ENCODE measurements around the gene ZNF219. TPM values are rescaled to one million over a fixed set of nuclear protein-coding genes. Genes with fewer than 3 reads are reported as not detected.

Gene ZNF219
- total RNA-seq, 1 experiment from 2014 or later = 149 TPM

DNA sequence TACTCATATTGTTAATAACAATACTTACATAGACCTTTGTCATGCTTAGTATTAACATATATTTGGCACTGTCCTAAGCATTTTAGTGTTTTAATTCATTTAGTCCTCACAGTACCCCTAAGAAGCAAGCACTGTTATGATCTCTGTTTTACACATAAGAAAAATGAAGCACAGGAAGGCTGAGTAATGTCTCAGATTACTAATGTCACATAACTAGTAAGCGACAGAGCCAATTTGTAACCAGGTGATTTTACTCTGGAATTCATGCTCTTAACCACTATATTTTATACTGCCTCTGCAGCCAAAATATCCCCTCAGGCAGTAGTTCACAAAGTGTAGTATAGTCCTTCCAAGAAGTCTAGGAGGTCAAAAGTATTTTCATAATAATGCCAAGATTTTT lies 22.7 kb upstream of the ZNF219 start:
- Mint-ChIP-seq H3K9me3 (peaks cover 8% of the 10 kb centered on the region; the same call in 1 of the 2 replicates), H3K36me3 (no peaks in the 10 kb centered on the region), H3K27ac (no peak overlapping the region), H3K4me1 (peaks cover 7% of the 10 kb centered on the region), H3K4me3 (no peak overlapping the region), H3K27me3 (ENCODE audit: low read depth) (peaks cover 5% of the 10 kb centered on the region; the same call in 1 of the 2 replicates)
- ATAC-seq (no peak), DNase-seq (ENCODE audit: low spot score) (no peak)
- POLR2A ChIA-PET = no interaction called here
- TF ChIP-seq ZNF121 (CRISPR knock-in tag; IDR thresholded peaks at IDR 0.05) (no peak), TEAD4 (CRISPR knock-in tag; IDR thresholded peaks at IDR 0.05) (no peak), MYBL2 (CRISPR knock-in tag; IDR thresholded peaks at IDR 0.05) (no peak), OVOL2 (CRISPR knock-in tag; IDR thresholded peaks at IDR 0.05; ENCODE audit: borderline replicate concordance) (no peak), RELA (CRISPR knock-in tag; IDR thresholded peaks at IDR 0.05; ENCODE audit: borderline replicate concordance) (no peak), FOXP1 (CRISPR knock-in tag; IDR thresholded peaks at IDR 0.05; ENCODE audit: borderline replicate concordance) (no peak), ZNF396 (CRISPR knock-in tag; IDR thresholded peaks at IDR 0.05; ENCODE audit: borderline replicate concordance) (no peak), JAZF1 (CRISPR knock-in tag; IDR thresholded peaks at IDR 0.05) (no peak), ESRRA (CRISPR knock-in tag; IDR thresholded peaks at IDR 0.05; ENCODE audit: borderline replicate concordance) (no peak)
- TF ChIP-seq, protein P1, sequence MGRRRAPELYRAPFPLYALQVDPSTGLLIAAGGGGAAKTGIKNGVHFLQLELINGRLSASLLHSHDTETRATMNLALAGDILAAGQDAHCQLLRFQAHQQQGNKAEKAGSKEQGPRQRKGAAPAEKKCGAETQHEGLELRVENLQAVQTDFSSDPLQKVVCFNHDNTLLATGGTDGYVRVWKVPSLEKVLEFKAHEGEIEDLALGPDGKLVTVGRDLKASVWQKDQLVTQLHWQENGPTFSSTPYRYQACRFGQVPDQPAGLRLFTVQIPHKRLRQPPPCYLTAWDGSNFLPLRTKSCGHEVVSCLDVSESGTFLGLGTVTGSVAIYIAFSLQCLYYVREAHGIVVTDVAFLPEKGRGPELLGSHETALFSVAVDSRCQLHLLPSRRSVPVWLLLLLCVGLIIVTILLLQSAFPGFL (CRISPR knock-in tag; IDR thresholded peaks at IDR 0.05; ENCODE audit: borderline replicate concordance) = no peak
- TF ChIP-seq, protein P2, sequence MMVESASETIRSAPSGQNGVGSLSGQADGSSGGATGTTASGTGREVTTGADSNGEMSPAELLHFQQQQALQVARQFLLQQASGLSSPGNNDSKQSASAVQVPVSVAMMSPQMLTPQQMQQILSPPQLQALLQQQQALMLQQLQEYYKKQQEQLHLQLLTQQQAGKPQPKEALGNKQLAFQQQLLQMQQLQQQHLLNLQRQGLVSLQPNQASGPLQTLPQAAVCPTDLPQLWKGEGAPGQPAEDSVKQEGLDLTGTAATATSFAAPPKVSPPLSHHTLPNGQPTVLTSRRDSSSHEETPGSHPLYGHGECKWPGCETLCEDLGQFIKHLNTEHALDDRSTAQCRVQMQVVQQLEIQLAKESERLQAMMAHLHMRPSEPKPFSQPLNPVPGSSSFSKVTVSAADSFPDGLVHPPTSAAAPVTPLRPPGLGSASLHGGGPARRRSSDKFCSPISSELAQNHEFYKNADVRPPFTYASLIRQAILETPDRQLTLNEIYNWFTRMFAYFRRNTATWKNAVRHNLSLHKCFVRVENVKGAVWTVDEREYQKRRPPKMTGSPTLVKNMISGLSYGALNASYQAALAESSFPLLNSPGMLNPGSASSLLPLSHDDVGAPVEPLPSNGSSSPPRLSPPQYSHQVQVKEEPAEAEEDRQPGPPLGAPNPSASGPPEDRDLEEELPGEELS (CRISPR knock-in tag; IDR thresholded peaks at IDR 0.05) = no peak
- TF ChIP-seq, protein P3, sequence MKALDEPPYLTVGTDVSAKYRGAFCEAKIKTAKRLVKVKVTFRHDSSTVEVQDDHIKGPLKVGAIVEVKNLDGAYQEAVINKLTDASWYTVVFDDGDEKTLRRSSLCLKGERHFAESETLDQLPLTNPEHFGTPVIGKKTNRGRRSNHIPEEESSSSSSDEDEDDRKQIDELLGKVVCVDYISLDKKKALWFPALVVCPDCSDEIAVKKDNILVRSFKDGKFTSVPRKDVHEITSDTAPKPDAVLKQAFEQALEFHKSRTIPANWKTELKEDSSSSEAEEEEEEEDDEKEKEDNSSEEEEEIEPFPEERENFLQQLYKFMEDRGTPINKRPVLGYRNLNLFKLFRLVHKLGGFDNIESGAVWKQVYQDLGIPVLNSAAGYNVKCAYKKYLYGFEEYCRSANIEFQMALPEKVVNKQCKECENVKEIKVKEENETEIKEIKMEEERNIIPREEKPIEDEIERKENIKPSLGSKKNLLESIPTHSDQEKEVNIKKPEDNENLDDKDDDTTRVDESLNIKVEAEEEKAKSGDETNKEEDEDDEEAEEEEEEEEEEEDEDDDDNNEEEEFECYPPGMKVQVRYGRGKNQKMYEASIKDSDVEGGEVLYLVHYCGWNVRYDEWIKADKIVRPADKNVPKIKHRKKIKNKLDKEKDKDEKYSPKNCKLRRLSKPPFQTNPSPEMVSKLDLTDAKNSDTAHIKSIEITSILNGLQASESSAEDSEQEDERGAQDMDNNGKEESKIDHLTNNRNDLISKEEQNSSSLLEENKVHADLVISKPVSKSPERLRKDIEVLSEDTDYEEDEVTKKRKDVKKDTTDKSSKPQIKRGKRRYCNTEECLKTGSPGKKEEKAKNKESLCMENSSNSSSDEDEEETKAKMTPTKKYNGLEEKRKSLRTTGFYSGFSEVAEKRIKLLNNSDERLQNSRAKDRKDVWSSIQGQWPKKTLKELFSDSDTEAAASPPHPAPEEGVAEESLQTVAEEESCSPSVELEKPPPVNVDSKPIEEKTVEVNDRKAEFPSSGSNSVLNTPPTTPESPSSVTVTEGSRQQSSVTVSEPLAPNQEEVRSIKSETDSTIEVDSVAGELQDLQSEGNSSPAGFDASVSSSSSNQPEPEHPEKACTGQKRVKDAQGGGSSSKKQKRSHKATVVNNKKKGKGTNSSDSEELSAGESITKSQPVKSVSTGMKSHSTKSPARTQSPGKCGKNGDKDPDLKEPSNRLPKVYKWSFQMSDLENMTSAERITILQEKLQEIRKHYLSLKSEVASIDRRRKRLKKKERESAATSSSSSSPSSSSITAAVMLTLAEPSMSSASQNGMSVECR (CRISPR knock-in tag; IDR thresholded peaks at IDR 0.05; ENCODE audit: borderline replicate concordance) = no peak
- TF ChIP-seq, protein P4, sequence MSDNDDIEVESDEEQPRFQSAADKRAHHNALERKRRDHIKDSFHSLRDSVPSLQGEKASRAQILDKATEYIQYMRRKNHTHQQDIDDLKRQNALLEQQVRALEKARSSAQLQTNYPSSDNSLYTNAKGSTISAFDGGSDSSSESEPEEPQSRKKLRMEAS (CRISPR knock-in tag; IDR thresholded peaks at IDR 0.05) = no peak
- CTCF ChIA-PET = no interaction called here

DNA sequence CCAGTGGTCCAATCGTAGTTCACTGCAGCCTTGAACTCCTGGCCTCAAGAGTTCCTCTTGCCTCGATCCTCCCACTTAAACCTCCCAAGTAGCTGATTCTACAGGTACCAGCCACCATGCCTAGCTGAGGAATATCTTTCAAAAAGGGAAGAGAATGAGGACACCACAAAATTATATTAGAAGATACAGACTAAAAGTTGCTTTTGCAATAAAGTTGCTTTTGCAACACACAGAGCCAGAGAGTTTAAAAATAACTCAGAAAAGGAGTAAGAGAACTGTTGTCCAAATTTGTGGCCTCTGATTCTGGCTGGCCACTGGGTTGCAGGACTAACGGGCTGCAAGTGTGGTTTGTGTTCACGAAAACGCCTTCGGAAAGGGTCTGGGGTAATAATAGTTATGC lies 22.2 kb upstream of the ZNF219 start:
- DNase-seq (ENCODE audit: low spot score) = no peak
- ChIA-PET CTCF (no interaction called here), POLR2A (no interaction called here)
- no peak for ATAC-seq
- Mint-ChIP-seq H3K27me3 (ENCODE audit: low read depth) (peaks cover 5% of the 10 kb centered on the region; the same call in 1 of the 2 replicates), H3K36me3 (no peaks in the 10 kb centered on the region), H3K27ac (no peak overlapping the region), H3K4me3 (no peak overlapping the region), H3K9me3 (peaks cover 7% of the 10 kb centered on the region; the same call in 1 of the 2 replicates), H3K4me1 (peaks cover 7% of the 10 kb centered on the region)
- TF ChIP-seq ZNF232 (CRISPR knock-in tag; IDR thresholded peaks at IDR 0.05) (no peak), FOXJ3 (CRISPR knock-in tag; IDR thresholded peaks at IDR 0.05; ENCODE audit: borderline replicate concordance) (no peak), ZNF317 (CRISPR knock-in tag; IDR thresholded peaks at IDR 0.05; ENCODE audit: borderline replicate concordance, low read depth) (no peak), NR3C1 (CRISPR knock-in tag; conservative IDR thresholded peaks at IDR 0.05; ENCODE audit: low read depth) (no peak), GRHL2 (CRISPR knock-in tag; IDR thresholded peaks at IDR 0.05; ENCODE audit: insufficient replicate concordance, severe bottlenecking) (no peak), FOXP1 (CRISPR knock-in tag; IDR thresholded peaks at IDR 0.05; ENCODE audit: borderline replicate concordance) (no peak), JAZF1 (CRISPR knock-in tag; IDR thresholded peaks at IDR 0.05) (no peak)
- TF ChIP-seq, protein P5, sequence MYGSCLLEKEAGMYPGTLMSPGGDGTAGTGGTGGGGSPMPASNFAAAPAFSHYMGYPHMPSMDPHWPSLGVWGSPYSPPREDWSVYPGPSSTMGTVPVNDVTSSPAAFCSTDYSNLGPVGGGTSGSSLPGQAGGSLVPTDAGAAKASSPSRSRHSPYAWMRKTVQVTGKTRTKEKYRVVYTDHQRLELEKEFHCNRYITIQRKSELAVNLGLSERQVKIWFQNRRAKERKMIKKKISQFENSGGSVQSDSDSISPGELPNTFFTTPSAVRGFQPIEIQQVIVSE (CRISPR knock-in tag; IDR thresholded peaks at IDR 0.05; ENCODE audit: borderline replicate concordance) = no peak
- TF ChIP-seq, protein P6, sequence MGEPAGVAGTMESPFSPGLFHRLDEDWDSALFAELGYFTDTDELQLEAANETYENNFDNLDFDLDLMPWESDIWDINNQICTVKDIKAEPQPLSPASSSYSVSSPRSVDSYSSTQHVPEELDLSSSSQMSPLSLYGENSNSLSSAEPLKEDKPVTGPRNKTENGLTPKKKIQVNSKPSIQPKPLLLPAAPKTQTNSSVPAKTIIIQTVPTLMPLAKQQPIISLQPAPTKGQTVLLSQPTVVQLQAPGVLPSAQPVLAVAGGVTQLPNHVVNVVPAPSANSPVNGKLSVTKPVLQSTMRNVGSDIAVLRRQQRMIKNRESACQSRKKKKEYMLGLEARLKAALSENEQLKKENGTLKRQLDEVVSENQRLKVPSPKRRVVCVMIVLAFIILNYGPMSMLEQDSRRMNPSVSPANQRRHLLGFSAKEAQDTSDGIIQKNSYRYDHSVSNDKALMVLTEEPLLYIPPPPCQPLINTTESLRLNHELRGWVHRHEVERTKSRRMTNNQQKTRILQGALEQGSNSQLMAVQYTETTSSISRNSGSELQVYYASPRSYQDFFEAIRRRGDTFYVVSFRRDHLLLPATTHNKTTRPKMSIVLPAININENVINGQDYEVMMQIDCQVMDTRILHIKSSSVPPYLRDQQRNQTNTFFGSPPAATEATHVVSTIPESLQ (CRISPR knock-in tag; IDR thresholded peaks at IDR 0.05) = no peak
- TF ChIP-seq, protein P7, sequence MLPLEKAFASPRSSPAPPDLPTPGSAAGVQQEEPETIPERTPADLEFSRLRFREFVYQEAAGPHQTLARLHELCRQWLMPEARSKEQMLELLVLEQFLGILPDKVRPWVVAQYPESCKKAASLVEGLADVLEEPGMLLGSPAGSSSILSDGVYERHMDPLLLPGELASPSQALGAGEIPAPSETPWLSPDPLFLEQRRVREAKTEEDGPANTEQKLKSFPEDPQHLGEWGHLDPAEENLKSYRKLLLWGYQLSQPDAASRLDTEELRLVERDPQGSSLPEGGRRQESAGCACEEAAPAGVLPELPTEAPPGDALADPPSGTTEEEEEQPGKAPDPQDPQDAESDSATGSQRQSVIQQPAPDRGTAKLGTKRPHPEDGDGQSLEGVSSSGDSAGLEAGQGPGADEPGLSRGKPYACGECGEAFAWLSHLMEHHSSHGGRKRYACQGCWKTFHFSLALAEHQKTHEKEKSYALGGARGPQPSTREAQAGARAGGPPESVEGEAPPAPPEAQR (CRISPR knock-in tag; IDR thresholded peaks at IDR 0.05) = no peak
- TF ChIP-seq, protein P8, sequence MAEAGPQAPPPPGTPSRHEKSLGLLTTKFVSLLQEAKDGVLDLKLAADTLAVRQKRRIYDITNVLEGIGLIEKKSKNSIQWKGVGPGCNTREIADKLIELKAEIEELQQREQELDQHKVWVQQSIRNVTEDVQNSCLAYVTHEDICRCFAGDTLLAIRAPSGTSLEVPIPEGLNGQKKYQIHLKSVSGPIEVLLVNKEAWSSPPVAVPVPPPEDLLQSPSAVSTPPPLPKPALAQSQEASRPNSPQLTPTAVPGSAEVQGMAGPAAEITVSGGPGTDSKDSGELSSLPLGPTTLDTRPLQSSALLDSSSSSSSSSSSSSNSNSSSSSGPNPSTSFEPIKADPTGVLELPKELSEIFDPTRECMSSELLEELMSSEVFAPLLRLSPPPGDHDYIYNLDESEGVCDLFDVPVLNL (CRISPR knock-in tag; IDR thresholded peaks at IDR 0.05; ENCODE audit: borderline replicate concordance, low read depth) = no peak

Data from WTC11 (cell line).